Glutamatergic neuron (in vitro differentiated cells): Measurements from ENCODE around the gene CSNK1G3. TPM values are rescaled to one million over a fixed set of nuclear protein-coding genes. Genes with fewer than 3 reads are reported as not detected.
"Not testable (repeated sequence)": the region's sequence is repeated elsewhere in the genome, so short reads cannot be mapped to it uniquely, and the experiment has no call there.

Experiments
- DNase-seq: peaks from one replicate; pipeline ENCODE4 v3.0.0; 2022
- H3K27ac Mint-ChIP-seq: one replicate; pipeline ENCODE4 v1.8.0; 2020; ENCODE audit warnings: mild to moderate bottlenecking, mixed read lengths, inconsistent platforms; ENCODE audit not compliant: unreplicated experiment
- H3K27me3 Mint-ChIP-seq: one replicate; pipeline ENCODE4 v1.8.0; 2020; ENCODE audit warnings: mild to moderate bottlenecking, moderate library complexity, mixed read lengths, inconsistent platforms; ENCODE audit not compliant: unreplicated experiment
- H3K36me3 Mint-ChIP-seq: one replicate; pipeline ENCODE4 v1.8.0; 2020; ENCODE audit warnings: mild to moderate bottlenecking, mixed read lengths, inconsistent platforms; ENCODE audit not compliant: unreplicated experiment
- H3K4me1 Mint-ChIP-seq: one replicate; pipeline ENCODE4 v1.8.0; 2020; ENCODE audit warnings: mild to moderate bottlenecking, low read depth, mixed read lengths, inconsistent platforms; ENCODE audit not compliant: unreplicated experiment
- H3K4me3 Mint-ChIP-seq: one replicate; pipeline ENCODE4 v1.8.0; 2020; ENCODE audit warnings: mild to moderate bottlenecking, mixed read lengths, inconsistent platforms; ENCODE audit not compliant: unreplicated experiment
- H3K9me3 Mint-ChIP-seq: one replicate; pipeline ENCODE4 v1.8.0; 2020; ENCODE audit warnings: mild to moderate bottlenecking, moderate library complexity, mixed read lengths, inconsistent platforms; ENCODE audit not compliant: unreplicated experiment
- CTCF ChIP-seq: fragments of 200-600 bp; sonication (generic); IDR thresholded peaks from one replicate; pipeline ENCODE4 v1.5.0; 2021; ENCODE audit not compliant: partially characterized antibody, unreplicated experiment
- total RNA-seq: library from RNA; stranded (reverse); fragmentation: NEBNext Ultra II Directional; extraction: Animal tissue kit (Norgen Biotek cat#: 25700); gene quantifications from one replicate; pipeline ENCODE4 v1.2.1, GENCODE V29; 2021; ENCODE audit not compliant: unreplicated experiment

The CSNK1G3 gene
- total RNA-seq, 1 donor from 2014 or later, result 40.2 TPM

- Mint-ChIP-seq H3K4me1 (no peaks in the 10 kb centered on the region), H3K4me3 (no peak overlapping the region), H3K27ac (no peak overlapping the region), H3K36me3 (no peaks in the 10 kb centered on the region), H3K9me3 (no peaks in the 10 kb centered on the region), H3K27me3 (no peaks in the 10 kb centered on the region)
- DNase-seq, result no peak
- no peak for TF ChIP-seq CTCF
Observed at GRCh38 chr5:123486951-123487655, 24.9 kb upstream of the CSNK1G3 start.

GRCh38 chr5:123490974-123491373 lies 21.0 kb upstream of the CSNK1G3 start:
- no peak for TF ChIP-seq CTCF

GRCh38 chr5:123495211-123495610 lies 16.8 kb upstream of the CSNK1G3 start:
- not testable (repeated sequence) for H3K4me3 Mint-ChIP-seq, H3K27me3 Mint-ChIP-seq, DNase-seq, H3K9me3 Mint-ChIP-seq, H3K4me1 Mint-ChIP-seq, H3K27ac Mint-ChIP-seq, H3K36me3 Mint-ChIP-seq

More at GRCh38 chr5:123490974-123491373, 21.0 kb upstream of the CSNK1G3 start:
- Mint-ChIP-seq H3K27me3 (no peaks in the 10 kb centered on the region), H3K36me3 (no peaks in the 10 kb centered on the region), H3K4me3 (no peak overlapping the region), H3K9me3 (no peaks in the 10 kb centered on the region), H3K4me1 (no peaks in the 10 kb centered on the region), H3K27ac (no peak overlapping the region)
- DNase-seq, result no peak

GRCh38 chr5:123496892-123497291 lies 15.1 kb upstream of the CSNK1G3 start:
- Mint-ChIP-seq H3K4me3 (no peak overlapping the region), H3K27ac (no peak overlapping the region), H3K4me1 (no peaks in the 10 kb centered on the region), H3K27me3 (no peaks in the 10 kb centered on the region), H3K9me3 (no peaks in the 10 kb centered on the region), H3K36me3 (no peaks in the 10 kb centered on the region)
- no peak for TF ChIP-seq CTCF
- no peak for DNase-seq

GRCh38 chr5:123500471-123500870 lies 11.5 kb upstream of the CSNK1G3 start:
- Mint-ChIP-seq H3K36me3 (no peaks in the 10 kb centered on the region), H3K9me3 (no peaks in the 10 kb centered on the region), H3K4me1 (no peaks in the 10 kb centered on the region), H3K27ac (no peak overlapping the region), H3K27me3 (no peaks in the 10 kb centered on the region), H3K4me3 (no peak overlapping the region)
- no peak for TF ChIP-seq CTCF
- no peak for DNase-seq
